GM18873 (cell line): ENCODE results near the gene CSTPP1.
"Not testable (repeated sequence)": the region's sequence is repeated elsewhere in the genome, so short reads cannot be mapped to it uniquely, and the experiment has no call there.

Experiments
- ATAC-seq: cut with Tn5 transposase; IDR thresholded peaks from one replicate; pipeline ENCODE4 v1.9.1; 2021; ENCODE audit warnings: mild to moderate bottlenecking, moderate library complexity, moderate number of reproducible peaks; ENCODE audit not compliant: unreplicated experiment, low FRiP score

CSTPP1 gene

DNA sequence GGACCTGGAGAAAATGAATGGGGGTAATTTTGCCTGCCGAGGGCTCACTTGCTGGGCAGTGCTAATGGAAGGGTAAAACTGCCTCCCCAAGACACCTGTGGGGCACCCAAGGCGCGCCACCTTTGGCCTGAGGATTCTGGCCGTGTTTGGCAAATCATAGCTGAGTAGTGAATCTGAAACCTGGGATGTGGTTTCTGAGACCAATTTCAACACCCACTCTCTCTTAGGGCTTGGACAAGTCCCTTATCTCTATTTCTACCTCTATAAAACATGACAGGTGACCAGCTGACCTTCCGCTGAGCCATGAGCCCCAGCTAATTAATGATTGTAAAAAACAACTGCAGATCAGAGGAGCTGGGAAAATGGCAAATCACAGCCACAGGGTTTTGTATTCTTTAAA is 251.2 kb downstream of the CSTPP1 start:
- no peak for ATAC-seq

GRCh38 chr11:47188259-47188658 is 251.7 kb downstream of the CSTPP1 start:
- no peak for ATAC-seq

DNA sequence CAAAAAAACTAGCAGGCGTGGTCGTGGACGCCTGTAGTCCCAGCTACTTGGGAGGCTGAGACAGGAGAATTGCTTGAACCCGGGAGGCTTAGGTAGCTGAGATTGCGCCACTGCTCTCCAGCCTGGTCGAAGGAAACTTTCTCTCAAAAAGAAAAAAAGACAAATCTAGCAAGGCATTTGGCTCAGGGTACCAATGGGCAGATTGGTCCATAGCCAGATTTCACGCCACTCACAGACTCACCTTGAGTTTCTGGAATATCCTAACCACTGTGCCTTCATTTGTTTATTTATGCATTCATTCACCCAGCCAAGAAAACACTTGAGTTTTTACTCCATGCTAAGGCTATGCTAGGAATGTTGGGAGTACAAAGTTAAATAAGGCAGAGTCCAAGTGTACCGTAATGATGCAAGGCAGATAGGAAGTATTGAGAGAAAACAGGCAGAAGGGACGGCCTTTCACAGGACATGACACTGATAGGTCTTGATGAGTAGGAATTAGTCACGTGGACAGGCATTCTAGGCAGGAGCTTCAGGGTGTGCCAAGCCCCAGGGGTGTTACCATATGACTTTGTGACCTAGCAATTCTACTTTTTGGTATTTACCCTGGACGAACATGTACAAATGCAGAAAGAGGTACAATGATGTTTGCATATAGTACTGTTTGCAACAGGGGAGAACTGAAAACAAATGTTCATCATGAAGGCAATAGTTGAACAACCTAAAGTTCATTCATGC is 252.7 kb downstream of the CSTPP1 start:
- ATAC-seq, result no peak

GRCh38 chr11:47191137-47191536 is 254.6 kb downstream of the CSTPP1 start:
- ATAC-seq, result not testable (repeated sequence)

DNA sequence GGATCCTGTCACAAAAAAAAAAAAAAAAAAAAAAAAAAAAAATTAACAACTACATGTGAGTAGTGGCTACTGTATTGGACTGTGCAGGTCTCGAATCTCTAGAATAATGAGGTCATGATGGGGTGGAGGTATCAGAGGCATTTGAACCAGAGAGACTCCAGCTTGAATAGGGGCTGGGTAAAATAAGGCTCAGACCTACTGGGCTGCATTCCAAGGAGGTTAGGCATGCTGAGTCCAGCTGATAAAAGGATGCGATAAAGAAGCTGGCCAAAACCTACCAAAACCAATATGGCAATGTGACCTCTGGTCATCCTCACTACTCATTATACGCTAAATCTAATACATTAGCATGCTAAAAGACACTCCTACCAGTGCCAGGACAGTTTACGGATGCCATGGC is 255.6 kb downstream of the CSTPP1 start:
- no peak for ATAC-seq

DNA sequence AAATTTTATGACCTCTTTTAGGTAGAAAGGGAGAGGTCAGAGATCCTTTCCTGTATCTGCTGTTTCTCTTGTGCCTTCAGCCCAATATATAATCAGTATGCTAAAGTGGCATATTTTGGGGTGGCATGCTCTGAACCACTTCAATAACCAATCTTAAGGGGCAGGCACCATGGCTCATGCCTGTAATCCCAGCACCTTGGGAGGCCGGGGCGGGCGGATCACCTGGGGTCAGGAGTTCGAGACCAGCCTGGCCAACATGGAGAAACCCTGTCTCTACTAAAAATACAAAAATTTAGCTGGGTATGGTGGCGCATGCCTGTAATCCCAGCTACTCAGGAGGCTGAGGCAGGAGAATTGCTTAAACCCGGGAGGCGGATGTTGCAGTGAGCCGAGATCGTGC is 261.6 kb downstream of the CSTPP1 start:
- ATAC-seq, result not testable (repeated sequence)

DNA sequence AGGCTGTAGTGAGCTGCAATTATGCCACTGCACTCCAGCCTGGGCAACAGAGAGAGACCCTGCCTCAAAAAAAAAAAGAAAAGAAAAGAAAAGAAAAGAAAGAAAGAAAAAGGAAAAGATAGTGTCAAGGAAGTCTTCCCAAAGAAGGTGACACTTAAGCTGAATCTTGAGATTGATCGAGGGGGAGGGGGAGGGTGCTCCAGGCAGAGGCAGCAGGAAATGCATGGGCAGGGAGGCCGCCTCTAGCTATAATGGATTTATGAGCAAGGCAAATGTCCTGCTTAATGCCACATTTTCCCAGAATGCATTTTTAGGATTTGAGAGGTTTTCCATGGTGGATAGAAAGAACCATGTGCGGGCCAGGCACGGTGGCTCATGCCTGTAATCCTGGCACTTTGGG is 264.5 kb downstream of the CSTPP1 start:
- no peak for ATAC-seq

- ATAC-seq, result no peak
These were observed 266.0 kb downstream of the CSTPP1 start for GRCh38 chr11:47202576-47202975.

DNA sequence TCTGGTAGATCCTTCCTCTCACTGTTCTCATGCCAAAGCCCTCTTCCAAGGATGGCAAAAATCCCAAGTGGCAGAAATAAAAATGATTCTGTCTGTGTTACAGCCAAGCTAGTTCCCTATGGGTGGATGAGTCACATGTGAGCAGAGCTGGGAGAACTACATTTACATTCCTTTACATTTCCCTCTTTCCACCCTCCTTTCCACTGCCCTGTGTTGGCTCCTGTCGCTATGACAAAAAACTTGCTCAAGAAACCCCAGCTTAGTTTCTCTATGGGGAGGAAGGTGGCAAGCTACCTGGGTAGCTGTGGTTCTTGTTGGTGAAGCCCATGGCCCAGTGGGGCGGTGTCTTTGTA is 268.1 kb downstream of the CSTPP1 start:
- no peak for ATAC-seq

GRCh38 chr11:47206577-47206976 is 270.0 kb downstream of the CSTPP1 start:
- ATAC-seq, result not testable (repeated sequence)

GRCh38 chr11:47207459-47207858 is 270.9 kb downstream of the CSTPP1 start:
- no peak for ATAC-seq

- not testable (repeated sequence) for ATAC-seq
These were observed 271.5 kb downstream of the CSTPP1 start for GRCh38 chr11:47208008-47208552.

DNA sequence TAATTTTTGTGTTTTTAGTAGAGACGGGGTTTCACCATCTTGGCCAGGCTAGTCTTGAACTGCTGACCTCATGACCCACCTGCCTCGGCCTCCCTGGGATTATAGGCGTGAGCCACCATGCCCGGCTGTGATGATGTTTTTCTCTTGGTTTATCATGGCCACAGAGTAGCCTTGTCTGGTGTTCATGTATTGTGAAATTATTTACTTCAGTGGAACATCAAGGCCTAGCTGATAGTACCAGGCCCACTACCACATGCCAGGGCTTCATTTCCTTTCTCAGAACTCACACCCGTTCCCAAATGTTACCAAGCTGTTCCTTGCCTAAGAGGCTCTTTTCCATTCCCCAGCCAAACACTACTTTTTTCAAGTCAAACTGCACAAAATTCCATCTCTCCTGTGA is 272.1 kb downstream of the CSTPP1 start:
- ATAC-seq, result no peak
